NCI-H1048 (cell line): ENCODE measurements around the gene CCND2.
"Not testable (repeated sequence)": the region's sequence is repeated elsewhere in the genome, so short reads cannot be mapped to it uniquely, and the experiment has no call there.

Source experiments
- DNase-seq: peaks from one replicate; lab custom pipeline; 2025; lab: John Stamatoyannopoulos, UW

Gene CCND2

DNA sequence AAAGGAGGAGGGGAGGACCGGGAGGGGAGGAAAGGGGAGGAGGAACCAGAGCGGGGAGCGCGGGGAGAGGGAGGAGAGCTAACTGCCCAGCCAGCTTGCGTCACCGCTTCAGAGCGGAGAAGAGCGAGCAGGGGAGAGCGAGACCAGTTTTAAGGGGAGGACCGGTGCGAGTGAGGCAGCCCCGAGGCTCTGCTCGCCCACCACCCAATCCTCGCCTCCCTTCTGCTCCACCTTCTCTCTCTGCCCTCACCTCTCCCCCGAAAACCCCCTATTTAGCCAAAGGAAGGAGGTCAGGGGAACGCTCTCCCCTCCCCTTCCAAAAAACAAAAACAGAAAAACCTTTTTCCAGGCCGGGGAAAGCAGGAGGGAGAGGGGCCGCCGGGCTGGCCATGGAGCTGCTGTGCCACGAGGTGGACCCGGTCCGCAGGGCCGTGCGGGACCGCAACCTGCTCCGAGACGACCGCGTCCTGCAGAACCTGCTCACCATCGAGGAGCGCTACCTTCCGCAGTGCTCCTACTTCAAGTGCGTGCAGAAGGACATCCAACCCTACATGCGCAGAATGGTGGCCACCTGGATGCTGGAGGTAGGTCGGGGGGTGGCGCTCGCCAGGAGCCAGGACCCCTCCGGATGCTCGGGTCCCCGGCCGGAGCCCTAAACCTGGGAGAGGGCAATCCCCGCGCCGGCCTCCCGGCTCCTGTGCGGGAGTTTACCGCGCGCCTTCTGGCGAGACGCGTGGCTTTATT lies at the start of gene CCND2:
Gene CCND2 (plus strand): TSS at position 111 of the 744 bp plus-strand sequence. CDS start 279 bp downstream, at position 390.
- no peak for DNase-seq

- no peak for DNase-seq
Measured at GRCh38 chr12:4224206-4224889, 49.2 kb upstream of the CCND2 start.

DNA sequence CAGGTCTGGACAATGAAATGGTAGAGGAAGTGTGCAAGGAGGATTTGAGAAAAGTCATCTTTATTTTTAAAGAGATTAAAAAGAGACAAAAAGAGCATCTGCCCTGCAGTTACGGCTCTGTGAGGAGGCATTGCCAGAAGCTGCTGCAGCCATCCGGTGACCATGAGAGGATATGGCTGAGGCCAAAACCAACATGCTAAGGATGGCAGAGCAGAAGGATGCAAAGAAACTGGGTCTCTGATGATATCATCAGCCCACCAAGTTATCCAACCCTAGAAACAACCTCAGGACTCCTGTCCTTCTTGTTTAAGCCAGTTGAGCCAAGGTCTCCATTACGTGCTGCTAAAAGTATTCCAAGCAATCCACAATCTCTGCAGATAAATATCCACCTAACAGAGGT lies 48.0 kb upstream of the CCND2 start:
- DNase-seq = no peak

GRCh38 chr12:4227046-4227445 lies 46.5 kb upstream of the CCND2 start:
- DNase-seq = no peak

DNA sequence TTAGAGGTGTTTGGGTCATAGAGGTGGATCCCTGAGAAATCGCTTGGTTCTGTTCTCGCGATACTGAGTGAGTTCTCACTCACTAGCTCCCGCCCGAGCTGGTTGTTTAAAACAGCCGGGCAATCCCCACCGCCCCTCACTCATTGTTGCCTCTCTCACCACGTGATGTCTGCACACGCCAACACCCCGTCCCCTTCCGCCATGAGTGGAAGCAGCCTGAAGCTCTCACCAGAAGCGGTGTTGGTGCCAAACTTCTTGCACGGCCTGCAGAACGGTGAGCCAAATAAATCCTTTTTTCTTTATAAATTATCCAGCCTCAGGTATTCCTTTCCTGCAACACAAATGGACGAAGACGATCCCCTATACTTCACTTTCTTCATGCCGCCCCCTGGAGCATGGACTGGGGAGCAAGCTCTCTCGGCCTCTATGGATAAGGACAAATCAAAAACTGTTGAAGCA lies 45.4 kb upstream of the CCND2 start:
- DNase-seq = no peak

DNA sequence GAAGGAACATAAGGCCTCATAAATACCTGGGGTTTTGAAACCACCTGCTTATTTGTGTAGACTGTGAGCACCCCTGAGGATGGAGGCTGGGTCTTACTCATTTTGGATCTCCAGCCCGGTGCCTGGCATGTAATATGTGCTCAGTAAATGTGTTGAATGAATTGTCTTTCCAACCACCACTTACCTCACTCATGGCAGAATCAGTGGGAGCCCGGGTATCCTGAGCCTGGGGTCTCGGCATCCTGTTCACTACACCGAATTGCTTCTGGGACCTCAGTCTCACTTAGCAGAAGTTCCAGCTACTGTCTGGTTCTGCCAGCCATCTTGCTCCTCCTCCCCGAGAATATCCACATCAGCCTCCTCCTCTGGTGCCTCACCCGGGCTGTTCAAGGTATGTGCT lies 43.0 kb upstream of the CCND2 start:
- no peak for DNase-seq

- DNase-seq = no peak
Measured at GRCh38 chr12:4238577-4238976, 35.0 kb upstream of the CCND2 start.

GRCh38 chr12:4239746-4240145 lies 33.8 kb upstream of the CCND2 start:
- no peak for DNase-seq

GRCh38 chr12:4240161-4240783 lies 33.3 kb upstream of the CCND2 start:
- DNase-seq = no peak

DNA sequence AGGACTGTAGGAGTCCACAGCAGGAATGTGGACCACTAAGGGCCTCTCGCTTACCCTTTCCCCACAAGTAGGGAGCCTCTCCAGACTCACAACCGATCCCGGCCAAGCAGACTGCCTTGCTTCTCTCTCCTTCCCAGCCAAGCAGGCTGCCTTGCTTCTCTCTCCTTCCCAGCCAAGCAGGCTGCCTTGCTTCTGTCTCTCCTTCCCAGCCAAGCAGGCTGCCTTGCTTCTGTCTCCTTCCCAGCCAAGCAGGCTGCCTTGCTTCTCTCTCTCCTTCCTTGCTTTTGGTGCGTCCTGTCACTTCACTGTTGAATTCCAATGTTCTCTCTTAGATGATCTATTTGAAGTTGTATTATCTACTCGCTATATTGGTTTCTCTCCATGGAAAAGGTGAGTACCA lies 32.6 kb upstream of the CCND2 start:
- DNase-seq = no peak

GRCh38 chr12:4241592-4241991 lies 32.0 kb upstream of the CCND2 start:
- no peak for DNase-seq

DNA sequence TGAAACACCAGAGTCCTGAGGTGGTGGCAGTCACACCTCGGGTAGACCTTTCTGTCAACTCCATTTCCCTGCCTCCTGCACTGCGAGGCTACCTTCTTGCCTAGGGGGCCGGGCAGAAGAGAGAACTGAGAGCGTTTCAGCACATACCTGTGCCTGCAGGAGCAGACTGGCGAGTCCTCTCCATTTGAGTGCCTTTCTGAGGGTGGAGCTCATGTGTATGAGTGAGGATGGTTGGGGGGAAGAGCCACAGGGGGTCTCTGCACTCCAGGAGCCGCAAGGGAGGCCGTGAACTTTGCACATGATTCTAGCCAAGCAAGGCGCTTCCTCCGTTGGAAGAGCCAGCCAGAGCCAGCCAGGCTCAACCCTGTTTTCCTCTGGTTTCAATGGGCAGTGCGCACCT lies 31.0 kb upstream of the CCND2 start:
- no peak for DNase-seq

GRCh38 chr12:4243091-4243490 lies 30.5 kb upstream of the CCND2 start:
- DNase-seq = no peak

DNA sequence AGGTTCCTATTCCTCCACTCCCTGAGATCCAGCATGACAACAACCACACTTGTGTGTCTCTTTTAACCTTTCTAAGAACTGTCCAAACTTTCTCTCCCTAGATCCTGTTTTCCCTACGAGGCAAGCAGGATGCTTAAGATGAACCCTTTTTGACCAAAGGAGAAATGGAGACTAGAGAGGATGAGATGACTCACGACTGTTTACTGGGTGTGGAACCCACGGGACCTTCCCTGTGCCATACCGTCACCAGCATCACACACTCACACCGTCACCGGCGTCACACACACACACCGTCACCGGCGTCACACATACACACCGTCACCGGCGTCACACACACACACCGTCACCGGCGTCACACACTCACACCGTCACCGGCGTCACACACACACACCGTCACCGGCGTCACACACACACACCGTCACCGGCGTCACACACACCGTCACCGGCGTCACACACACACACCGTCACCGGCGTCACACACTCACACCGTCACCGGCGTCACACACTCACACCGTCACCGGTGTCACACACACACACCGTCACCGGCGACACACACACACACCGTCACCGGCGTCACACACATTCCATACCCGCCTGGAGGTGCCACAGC lies 30.0 kb upstream of the CCND2 start:
- not testable (repeated sequence) for DNase-seq

DNA sequence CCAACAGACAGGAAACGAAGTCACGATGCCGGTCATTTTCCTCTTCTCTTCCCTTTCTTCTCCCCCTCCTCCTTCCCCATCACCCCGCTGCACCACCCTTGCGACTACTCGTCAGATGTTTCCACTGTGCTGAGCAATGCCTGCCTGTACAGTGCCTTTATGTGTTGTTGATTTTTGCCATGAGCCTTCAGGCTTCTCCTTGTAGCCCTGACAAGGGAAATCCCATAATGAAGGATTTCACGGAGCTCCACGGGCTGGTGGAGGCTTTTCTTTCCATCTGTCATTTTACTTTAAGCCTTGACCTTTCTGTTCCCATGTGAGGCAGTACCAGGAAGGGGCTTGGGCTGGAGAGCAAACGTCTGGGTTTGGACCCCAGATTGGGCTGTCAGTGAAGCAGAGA lies 28.7 kb upstream of the CCND2 start:
- no peak for DNase-seq

- no peak for DNase-seq
Measured at GRCh38 chr12:4245446-4245845, 28.1 kb upstream of the CCND2 start.

DNA sequence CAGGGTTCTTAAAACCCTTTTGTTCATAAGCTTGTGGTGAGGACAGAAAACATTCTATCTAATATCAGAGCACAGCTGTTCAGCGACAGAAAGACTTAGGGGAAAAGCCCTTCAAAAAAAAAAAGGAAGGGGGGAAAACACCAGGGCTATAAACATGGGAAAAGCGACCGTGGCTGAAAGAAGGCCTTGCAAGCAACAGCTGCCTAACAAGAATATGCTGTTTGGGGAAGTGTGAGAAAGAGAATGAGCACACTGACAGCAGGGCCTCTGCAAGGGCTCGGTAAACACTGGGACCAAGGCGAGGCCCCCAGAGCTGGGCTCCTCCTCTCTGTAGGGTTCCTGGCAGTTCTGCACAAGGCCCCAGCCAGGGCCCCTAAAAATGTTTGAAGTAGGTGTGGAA lies 27.4 kb upstream of the CCND2 start:
- DNase-seq = no peak

GRCh38 chr12:4250691-4251090 lies 22.9 kb upstream of the CCND2 start:
- DNase-seq = no peak

DNA sequence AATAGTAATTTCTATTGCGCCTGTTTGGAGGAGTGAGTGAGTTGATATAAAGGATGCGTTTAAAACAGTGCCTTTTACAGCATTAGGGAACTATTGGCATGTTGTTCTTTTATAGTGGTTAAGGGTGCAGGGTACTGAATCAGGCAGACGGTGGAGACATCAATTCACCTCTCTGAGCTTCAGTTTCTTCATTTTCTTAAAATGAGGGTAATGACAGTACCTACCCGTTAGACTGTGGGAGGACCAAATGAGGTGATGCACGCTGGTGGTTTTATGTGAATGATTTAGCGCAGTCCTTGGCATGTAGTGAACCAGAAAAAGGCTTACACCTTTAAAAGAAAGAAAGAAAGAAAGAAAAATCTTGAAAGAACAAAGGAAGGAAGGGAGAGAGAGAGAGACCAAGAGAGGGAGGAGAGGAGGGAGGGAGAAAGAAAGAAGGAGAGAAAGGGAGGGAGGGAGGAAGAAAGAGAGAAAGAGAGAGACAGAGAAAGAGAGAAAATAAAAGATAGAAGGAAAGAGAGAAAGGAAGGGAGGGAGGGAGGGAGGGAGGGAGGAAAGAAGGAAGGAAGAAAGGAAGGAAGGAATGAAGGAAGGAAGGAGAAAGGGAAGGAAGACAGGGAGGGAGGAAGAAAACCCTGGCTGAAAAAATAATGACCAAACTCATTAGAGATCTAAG lies 22.2 kb upstream of the CCND2 start:
- DNase-seq = no peak

- DNase-seq = no peak
Measured at GRCh38 chr12:4251967-4252366, 21.6 kb upstream of the CCND2 start.

- DNase-seq = no peak
Measured at GRCh38 chr12:4252601-4253000, 21.0 kb upstream of the CCND2 start.
